ENCODE measurements around the gene TMTC2.

TMTC2 gene

DNA sequence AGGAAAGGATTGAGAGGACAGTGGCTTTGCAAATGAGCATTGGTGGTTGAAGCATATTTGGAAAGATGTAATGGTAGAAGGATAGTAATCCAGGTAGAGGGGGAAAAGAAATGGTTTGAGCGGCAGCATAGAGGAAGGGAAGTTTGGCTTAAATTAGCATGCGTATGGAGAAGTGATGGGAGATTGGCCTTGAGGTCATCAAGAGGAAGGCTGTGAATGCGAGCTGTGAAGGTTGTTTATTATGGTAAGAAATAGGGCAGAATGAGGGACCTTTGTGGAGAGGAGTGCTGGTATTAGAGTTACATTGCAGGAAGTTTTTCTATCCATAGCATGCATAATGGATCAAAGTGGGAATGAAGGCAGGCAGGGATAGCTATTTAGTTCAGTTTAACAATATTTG, 162.1 kb downstream of the TMTC2 start:
- TF ChIP-seq, protein P1, sequence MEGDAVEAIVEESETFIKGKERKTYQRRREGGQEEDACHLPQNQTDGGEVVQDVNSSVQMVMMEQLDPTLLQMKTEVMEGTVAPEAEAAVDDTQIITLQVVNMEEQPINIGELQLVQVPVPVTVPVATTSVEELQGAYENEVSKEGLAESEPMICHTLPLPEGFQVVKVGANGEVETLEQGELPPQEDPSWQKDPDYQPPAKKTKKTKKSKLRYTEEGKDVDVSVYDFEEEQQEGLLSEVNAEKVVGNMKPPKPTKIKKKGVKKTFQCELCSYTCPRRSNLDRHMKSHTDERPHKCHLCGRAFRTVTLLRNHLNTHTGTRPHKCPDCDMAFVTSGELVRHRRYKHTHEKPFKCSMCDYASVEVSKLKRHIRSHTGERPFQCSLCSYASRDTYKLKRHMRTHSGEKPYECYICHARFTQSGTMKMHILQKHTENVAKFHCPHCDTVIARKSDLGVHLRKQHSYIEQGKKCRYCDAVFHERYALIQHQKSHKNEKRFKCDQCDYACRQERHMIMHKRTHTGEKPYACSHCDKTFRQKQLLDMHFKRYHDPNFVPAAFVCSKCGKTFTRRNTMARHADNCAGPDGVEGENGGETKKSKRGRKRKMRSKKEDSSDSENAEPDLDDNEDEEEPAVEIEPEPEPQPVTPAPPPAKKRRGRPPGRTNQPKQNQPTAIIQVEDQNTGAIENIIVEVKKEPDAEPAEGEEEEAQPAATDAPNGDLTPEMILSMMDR (conservative IDR thresholded peaks at IDR 0.05; ENCODE audit: low read depth, low read length) = no peak
- no peak for DNase-seq (ENCODE audit: low read depth)
- H3K4me3 ChIP-seq (ENCODE audit: low read length) = no peak overlapping the region

DNA sequence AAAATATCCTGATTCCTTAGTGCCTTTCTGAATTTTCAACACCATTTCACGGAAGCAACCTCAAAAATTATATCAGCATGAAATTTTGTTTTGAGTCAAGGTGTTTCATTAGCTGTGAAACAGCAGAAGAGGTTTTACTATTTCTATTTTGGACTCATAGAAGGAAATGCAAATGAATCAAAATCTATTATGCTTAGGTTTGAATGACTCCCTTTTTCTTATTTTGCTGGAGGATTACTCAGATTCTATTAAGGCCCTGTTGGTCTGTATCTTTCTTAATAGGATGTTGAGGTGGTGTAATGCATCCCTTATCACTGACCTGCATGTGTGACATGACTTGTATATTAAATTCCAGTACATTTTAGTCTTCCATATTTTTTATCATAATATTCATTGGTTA, 165.8 kb downstream of the TMTC2 start:
- TF ChIP-seq, protein P1 (conservative IDR thresholded peaks at IDR 0.05; ENCODE audit: low read depth, low read length) = no peak
- H3K4me3 ChIP-seq (ENCODE audit: low read length) = no peak overlapping the region
- no peak for DNase-seq (ENCODE audit: low read depth)

DNA sequence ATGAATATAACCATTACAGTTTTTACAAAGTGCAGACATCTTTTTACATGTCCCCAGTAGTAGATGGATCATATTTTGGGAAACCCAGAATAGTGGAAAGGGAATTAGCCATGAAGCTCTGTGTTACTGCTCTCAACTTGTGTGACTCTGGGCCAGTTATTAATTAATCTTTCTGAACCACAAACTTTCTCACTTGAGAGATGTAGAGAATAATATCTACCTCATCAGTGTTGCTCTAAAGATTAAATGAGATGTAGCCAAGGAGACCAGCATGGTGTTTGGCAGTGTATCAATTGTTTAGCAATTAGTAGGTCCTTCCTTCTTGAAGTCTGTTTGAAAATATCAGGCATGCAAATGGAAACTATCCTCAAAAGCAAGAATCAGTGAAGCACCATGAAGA, 169.2 kb downstream of the TMTC2 start:
- TF ChIP-seq, protein P1 (conservative IDR thresholded peaks at IDR 0.05; ENCODE audit: low read depth, low read length) = no peak
- no peak for DNase-seq (ENCODE audit: low read depth)

DNA sequence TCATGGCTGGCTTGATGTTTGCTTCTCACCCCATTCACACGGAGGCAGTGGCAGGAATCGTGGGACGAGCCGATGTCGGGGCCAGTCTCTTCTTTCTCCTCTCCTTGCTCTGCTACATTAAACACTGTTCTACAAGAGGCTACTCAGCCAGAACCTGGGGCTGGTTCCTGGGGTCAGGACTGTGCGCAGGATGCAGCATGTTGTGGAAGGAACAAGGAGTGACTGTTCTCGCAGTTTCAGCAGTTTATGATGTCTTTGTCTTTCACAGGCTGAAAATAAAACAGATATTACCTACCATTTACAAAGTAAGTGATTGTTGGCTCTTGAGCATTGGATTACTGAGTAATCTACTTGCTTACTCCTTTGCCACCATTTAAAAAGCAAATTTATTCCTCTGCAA, 170.6 kb downstream of the TMTC2 start:
- TF ChIP-seq, protein P1 (conservative IDR thresholded peaks at IDR 0.05; ENCODE audit: low read depth, low read length) = no peak
- H3K4me3 ChIP-seq (ENCODE audit: low read length) = no peak overlapping the region
- no peak for DNase-seq (ENCODE audit: low read depth)

More for the DNA sequence above, 169.2 kb downstream of the TMTC2 start:
- H3K4me3 ChIP-seq (ENCODE audit: low read length) = no peak overlapping the region

DNA sequence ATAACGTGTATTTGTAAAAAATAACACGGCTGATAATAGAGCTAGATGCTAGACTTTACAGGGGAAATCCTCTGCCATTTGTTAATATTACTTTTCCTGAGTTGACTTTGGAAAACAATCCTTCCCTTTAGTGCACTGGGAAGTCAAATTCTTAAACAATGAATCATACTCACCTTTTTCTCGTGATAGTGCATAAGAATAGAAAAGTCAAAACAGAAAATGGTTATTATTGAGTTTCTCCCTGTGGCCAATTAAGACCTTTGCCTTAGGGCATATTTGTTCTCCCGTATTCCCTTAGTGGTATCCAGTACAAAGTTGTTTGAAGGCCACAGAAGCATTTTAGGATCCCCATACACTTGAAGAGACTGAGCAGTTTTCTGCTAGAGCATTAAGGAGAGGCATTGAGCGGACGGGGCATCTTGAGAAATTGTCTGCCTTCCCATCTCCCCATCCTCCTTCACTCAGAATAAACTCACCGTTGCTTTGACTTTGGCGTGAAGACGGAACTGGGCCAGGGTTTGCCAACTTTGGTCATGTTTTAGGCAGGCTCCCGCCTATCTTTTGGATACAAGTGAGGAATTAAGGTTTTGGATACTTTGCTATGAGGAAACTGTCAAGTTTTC, 171.3 kb downstream of the TMTC2 start:
- no peak for DNase-seq (ENCODE audit: low read depth)
- H3K4me3 ChIP-seq (ENCODE audit: low read length) = no peak overlapping the region

DNA sequence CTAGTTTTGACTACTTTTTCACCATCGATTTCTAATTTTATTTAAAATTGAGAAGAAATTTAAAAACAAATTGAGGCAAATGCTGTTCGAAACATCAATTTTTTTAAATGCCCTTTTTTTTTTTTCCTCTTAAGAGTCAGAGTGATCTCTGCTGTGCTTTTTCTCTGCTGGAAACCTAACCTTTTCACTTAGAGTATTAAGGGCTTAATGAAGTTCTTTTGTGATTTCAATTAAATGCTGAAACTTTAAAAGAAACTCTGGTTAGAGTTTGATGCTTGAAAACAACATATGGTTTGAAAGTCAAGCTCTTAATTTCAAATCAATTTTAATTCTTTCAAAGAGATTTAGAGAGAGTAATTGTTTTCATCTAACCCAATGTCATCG, 171.8 kb downstream of the TMTC2 start:
- no peak overlapping the region for H3K4me3 ChIP-seq (ENCODE audit: low read length)

More for the DNA sequence above, 171.3 kb downstream of the TMTC2 start:
- TF ChIP-seq, protein P1 (conservative IDR thresholded peaks at IDR 0.05; ENCODE audit: low read depth, low read length) = no peak

More for the DNA sequence above, 171.8 kb downstream of the TMTC2 start:
- TF ChIP-seq, protein P1 (conservative IDR thresholded peaks at IDR 0.05; ENCODE audit: low read depth, low read length) = no peak
- DNase-seq (ENCODE audit: low read depth) = no peak

Data from retinal pigment epithelial cell (primary cell).